K562 (cell line): ENCODE results near the gene A1BG. TPM values are rescaled to one million over a fixed set of nuclear protein-coding genes. Genes with fewer than 3 reads are reported as not detected.
A peak's percentile ranks its signal among the peaks of the same experiment; 100 is the strongest.

Experiments
- ARHGAP35 ChIP-seq: fragments of 450-650 bp; IDR thresholded peaks from 2 replicates; pipeline ENCODE4 v1.6.1; 2018; ENCODE audit not compliant: partially characterized antibody
- BRCA1 ChIP-seq, 2 experiments: fragments of 450-650 bp in 1 of 2; sonication (generic) in 1 of 2; formaldehyde crosslinking in 1 of 2; IDR thresholded peaks; 2 replicates each; pipeline versions ENCODE4 v1.5.0 to v1.6.1; 2017 to 2020; ENCODE audit warnings: mild to moderate bottlenecking in 1 of 2, missing genetic modification reagents in 1 of 2
- EHMT2 ChIP-seq: fragments of 450-650 bp; IDR thresholded peaks from 2 replicates; pipeline ENCODE4 v1.6.1; 2018; ENCODE audit warnings: antibody characterized with exemption
- ETV1 ChIP-seq: fragments of 450-650 bp; conservative IDR thresholded peaks from 2 replicates; pipeline ENCODE4 v1.6.1; 2016; ENCODE audit warnings: missing genetic modification characterization, control low read depth, low read depth, missing compliant biosample characterization
- HMG20A ChIP-seq: fragments of 450-650 bp; formaldehyde crosslinking; conservative IDR thresholded peaks from 2 replicates; pipeline ENCODE4 v1.4.0; 2020; ENCODE audit warnings: mild to moderate bottlenecking, mixed read lengths
- HNRNPUL1 ChIP-seq: fragments of 200-400 bp; formaldehyde crosslinking; IDR thresholded peaks from 2 replicates; pipeline ENCODE4 v1.6.1; 2017; ENCODE audit warnings: low read length
- MAFG ChIP-seq: fragments of 450-650 bp; conservative IDR thresholded peaks from 2 replicates; pipeline ENCODE4 v1.6.1; 2016; ENCODE audit warnings: missing genetic modification characterization, missing compliant biosample characterization
- NCOA4 ChIP-seq: fragments of 450-650 bp; IDR thresholded peaks from 2 replicates; pipeline ENCODE4 v1.6.1; 2018; ENCODE audit warnings: mild to moderate bottlenecking; ENCODE audit not compliant: partially characterized antibody
- NR2C1 ChIP-seq, 2 experiments: fragments of 450-650 bp; IDR thresholded peaks; 2 replicates each; pipeline ENCODE4 v1.6.1; 2017; ENCODE audit warnings: mild to moderate bottlenecking in 2 of 2, antibody characterized with exemption in 1 of 2, inconsistent platforms in 1 of 2, missing compliant biosample characterization in 1 of 2, missing genetic modification characterization in 1 of 2
- POLR3G ChIP-seq: IDR thresholded peaks from 2 replicates; pipeline ENCODE4 v1.6.1; 2011; ENCODE audit not compliant: insufficient read length, insufficient replicate concordance; ENCODE audit errors: extremely low read depth
- PPARD ChIP-seq: fragments of 250-450 bp; sonication (Bioruptor Pico); IDR thresholded peaks from 2 replicates; pipeline ENCODE4 v1.8.0; 2022; ENCODE audit warnings: inconsistent platforms, mild to moderate bottlenecking, moderate library complexity
- PRMT5 ChIP-seq: sonication (generic); formaldehyde crosslinking; IDR thresholded peaks from 2 replicates; pipeline ENCODE4 v1.5.0; 2020; ENCODE audit warnings: missing genetic modification reagents
- SIN3A ChIP-seq, 2 experiments: fragments of 150-350 bp in 1 of 2; IDR thresholded peaks; 2 replicates each; pipeline ENCODE4 v1.6.1; 2011 to 2016; ENCODE audit warnings: borderline replicate concordance in 2 of 2, low read depth in 2 of 2, low read length in 2 of 2, mild to moderate bottlenecking in 2 of 2, moderate library complexity in 2 of 2; ENCODE audit not compliant: control insufficient read depth in 1 of 2
- ZBED1 ChIP-seq: IDR thresholded peaks from 2 replicates; pipeline ENCODE4 v1.6.1; 2014
- ZNF165 ChIP-seq: fragments of 250-450 bp; sonication (Bioruptor Pico); IDR thresholded peaks from 2 replicates; pipeline ENCODE4 v1.4.0; 2020; ENCODE audit warnings: borderline replicate concordance
- ZNF282 ChIP-seq: sonication (generic); formaldehyde crosslinking; IDR thresholded peaks from 2 replicates; pipeline ENCODE4 v1.8.1; 2023; ENCODE audit warnings: missing genetic modification reagents
- ZNF408 ChIP-seq: fragments of 250-450 bp; sonication (Bioruptor Pico); IDR thresholded peaks from 2 replicates; pipeline ENCODE4 v1.4.0; 2020; ENCODE audit warnings: low read depth, mild to moderate bottlenecking, moderate library complexity
- polyA plus RNA-seq, 8 experiments: library from polyadenylated mRNA; depleted of rRNA in 4 of 8; stranded (reverse) in 5 of 8; unstranded in 3 of 8; fragments of >200 nt; fragmentation: Nextera tagmentation in 2 of 8; fragmentation: Illumina TruSeq in 1 of 8; extraction: Ambion mirVana in 2 of 8; extraction: Trizol in 1 of 8; gene quantifications; 2 replicates each; pipeline versions ENCODE4 v1.2.1 to v1.2.3, GENCODE V29; 2011 to 2014; ENCODE audit warnings: inconsistent platforms in 1 of 8, missing spikeins in 1 of 8
- total RNA-seq, 7 experiments: library from RNA; depleted of rRNA in 6 of 7; stranded (reverse); fragments of >200 nt in 6 of 7; fragmentation: Illumina TruSeq in 2 of 7; extraction: Trizol in 2 of 7; gene quantifications; 2 replicates each; pipeline versions ENCODE4 v1.2.1 to v1.2.3, GENCODE V29; 2011 to 2021; ENCODE audit warnings: low replicate concordance in 1 of 7
- TF ChIP-seq, protein P1 (sequence below): sonication (generic); formaldehyde crosslinking; IDR thresholded peaks from 2 replicates; pipeline ENCODE4 v1.8.0; 2022; ENCODE audit warnings: mild to moderate bottlenecking, missing genetic modification reagents
- TF ChIP-seq, protein P2 (sequence below): sonication (generic); formaldehyde crosslinking; IDR thresholded peaks from 2 replicates; pipeline ENCODE4 v1.8.0; 2022; ENCODE audit warnings: mild to moderate bottlenecking, missing genetic modification reagents
- TF ChIP-seq, protein P3 (sequence below): fragments of 200-800 bp; sonication (Bioruptor generic); IDR thresholded peaks from 2 replicates; pipeline ENCODE4 v1.6.1; 2017; ENCODE audit warnings: missing genetic modification characterization, missing compliant biosample characterization
- TF ChIP-seq, protein P4 (sequence below), 3 experiments: fragments of 200-800 bp in 1 of 3; sonication (Bioruptor generic) in 1 of 3; sonication (generic) in 1 of 3; formaldehyde crosslinking in 1 of 3; IDR thresholded peaks; 2 replicates each; pipeline versions ENCODE4 v1.6.1 to v1.8.0; 2016 to 2022; ENCODE audit warnings: mild to moderate bottlenecking in 2 of 3, missing compliant biosample characterization in 2 of 3, missing genetic modification characterization in 2 of 3, missing genetic modification reagents in 1 of 3

A1BG gene
- total and polyA plus RNA-seq, 9 of the 15 experiments (the other 6 are each of a cell fraction or from before 2014, with no cell fraction given): 0.10 to 19.8 (median 2.6) TPM

DNA sequence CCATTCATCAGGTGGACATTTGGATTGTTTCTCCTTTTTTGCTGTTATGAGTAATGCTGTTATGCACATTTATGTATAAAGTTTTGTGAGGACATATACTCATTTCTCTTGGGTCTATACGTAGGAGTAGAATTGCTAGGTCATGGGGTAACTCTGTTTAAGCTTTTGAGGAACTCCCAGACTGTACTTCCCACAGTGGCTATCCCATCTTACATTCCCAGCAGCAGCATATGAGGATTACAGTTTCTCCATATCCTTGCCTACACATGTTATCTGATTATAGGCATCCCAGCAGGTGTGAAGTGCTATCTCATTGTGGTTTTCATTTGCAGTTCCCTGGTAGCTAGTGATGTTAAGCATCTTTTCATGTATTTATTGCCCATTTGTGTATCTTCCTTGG is 20.6 kb downstream of the A1BG start (continued):
- TF ChIP-seq, protein P1, sequence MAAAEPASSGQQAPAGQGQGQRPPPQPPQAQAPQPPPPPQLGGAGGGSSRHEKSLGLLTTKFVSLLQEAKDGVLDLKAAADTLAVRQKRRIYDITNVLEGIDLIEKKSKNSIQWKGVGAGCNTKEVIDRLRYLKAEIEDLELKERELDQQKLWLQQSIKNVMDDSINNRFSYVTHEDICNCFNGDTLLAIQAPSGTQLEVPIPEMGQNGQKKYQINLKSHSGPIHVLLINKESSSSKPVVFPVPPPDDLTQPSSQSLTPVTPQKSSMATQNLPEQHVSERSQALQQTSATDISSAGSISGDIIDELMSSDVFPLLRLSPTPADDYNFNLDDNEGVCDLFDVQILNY: no peak
- TF ChIP-seq PRMT5 (CRISPR knock-in tag) (no peak), ZNF408 (CRISPR knock-in tag) (no peak), SIN3A (IDR thresholded peaks at IDR 0.05; ENCODE audit: borderline replicate concordance in 2 of 2, control insufficient read depth in 1 of 2, low read depth in 2 of 2, low read length in 2 of 2) (no peak), PPARD (CRISPR knock-in tag) (no peak), NCOA4 (no peak), HNRNPUL1 (no peak), ARHGAP35 (no peak), BRCA1 (IDR thresholded peaks at IDR 0.05) (no peak), BRCA1 (CRISPR knock-in tag; IDR thresholded peaks at IDR 0.05) (no peak), HMG20A (CRISPR knock-in tag) (no peak), POLR3G (no peak), ETV1 (no peak), MAFG (tag) (peak; percentile 54; the same call in 1 of the 2 replicates), ZBED1 (no peak), ZNF282 (CRISPR knock-in tag) (no peak), NR2C1 (IDR thresholded peaks at IDR 0.05) (no peak), NR2C1 (tag; IDR thresholded peaks at IDR 0.05) (no peak), EHMT2 (no peak), ZNF165 (CRISPR knock-in tag) (no peak)
- TF ChIP-seq, protein P2, sequence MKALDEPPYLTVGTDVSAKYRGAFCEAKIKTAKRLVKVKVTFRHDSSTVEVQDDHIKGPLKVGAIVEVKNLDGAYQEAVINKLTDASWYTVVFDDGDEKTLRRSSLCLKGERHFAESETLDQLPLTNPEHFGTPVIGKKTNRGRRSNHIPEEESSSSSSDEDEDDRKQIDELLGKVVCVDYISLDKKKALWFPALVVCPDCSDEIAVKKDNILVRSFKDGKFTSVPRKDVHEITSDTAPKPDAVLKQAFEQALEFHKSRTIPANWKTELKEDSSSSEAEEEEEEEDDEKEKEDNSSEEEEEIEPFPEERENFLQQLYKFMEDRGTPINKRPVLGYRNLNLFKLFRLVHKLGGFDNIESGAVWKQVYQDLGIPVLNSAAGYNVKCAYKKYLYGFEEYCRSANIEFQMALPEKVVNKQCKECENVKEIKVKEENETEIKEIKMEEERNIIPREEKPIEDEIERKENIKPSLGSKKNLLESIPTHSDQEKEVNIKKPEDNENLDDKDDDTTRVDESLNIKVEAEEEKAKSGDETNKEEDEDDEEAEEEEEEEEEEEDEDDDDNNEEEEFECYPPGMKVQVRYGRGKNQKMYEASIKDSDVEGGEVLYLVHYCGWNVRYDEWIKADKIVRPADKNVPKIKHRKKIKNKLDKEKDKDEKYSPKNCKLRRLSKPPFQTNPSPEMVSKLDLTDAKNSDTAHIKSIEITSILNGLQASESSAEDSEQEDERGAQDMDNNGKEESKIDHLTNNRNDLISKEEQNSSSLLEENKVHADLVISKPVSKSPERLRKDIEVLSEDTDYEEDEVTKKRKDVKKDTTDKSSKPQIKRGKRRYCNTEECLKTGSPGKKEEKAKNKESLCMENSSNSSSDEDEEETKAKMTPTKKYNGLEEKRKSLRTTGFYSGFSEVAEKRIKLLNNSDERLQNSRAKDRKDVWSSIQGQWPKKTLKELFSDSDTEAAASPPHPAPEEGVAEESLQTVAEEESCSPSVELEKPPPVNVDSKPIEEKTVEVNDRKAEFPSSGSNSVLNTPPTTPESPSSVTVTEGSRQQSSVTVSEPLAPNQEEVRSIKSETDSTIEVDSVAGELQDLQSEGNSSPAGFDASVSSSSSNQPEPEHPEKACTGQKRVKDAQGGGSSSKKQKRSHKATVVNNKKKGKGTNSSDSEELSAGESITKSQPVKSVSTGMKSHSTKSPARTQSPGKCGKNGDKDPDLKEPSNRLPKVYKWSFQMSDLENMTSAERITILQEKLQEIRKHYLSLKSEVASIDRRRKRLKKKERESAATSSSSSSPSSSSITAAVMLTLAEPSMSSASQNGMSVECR: no peak
- TF ChIP-seq, protein P3, sequence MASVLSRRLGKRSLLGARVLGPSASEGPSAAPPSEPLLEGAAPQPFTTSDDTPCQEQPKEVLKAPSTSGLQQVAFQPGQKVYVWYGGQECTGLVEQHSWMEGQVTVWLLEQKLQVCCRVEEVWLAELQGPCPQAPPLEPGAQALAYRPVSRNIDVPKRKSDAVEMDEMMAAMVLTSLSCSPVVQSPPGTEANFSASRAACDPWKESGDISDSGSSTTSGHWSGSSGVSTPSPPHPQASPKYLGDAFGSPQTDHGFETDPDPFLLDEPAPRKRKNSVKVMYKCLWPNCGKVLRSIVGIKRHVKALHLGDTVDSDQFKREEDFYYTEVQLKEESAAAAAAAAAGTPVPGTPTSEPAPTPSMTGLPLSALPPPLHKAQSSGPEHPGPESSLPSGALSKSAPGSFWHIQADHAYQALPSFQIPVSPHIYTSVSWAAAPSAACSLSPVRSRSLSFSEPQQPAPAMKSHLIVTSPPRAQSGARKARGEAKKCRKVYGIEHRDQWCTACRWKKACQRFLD (CRISPR knock-in tag): no peak
- TF ChIP-seq, protein P4, sequence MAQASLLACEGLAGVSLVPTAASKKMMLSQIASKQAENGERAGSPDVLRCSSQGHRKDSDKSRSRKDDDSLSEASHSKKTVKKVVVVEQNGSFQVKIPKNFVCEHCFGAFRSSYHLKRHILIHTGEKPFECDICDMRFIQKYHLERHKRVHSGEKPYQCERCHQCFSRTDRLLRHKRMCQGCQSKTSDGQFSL (CRISPR knock-in tag; IDR thresholded peaks at IDR 0.05): no peak
- TF ChIP-seq, protein P4 (tag; IDR thresholded peaks at IDR 0.05): no peak
